Left lobe of liver (tissue), 1 donor: ENCODE data around the gene FAM221A. TPM values are rescaled to one million over a fixed set of nuclear protein-coding genes. Genes with fewer than 3 reads are reported as not detected.

Source experiments
- total RNA-seq: library from RNA; stranded (reverse); gene quantifications from one replicate; pipeline ENCODE4 v1.2.1, GENCODE V29; 2021
- donor health status: DM: no; HTN: yes; CAD: no.

FAM221A gene
- total RNA-seq, 1 donor from 2014 or later: 4.2 TPM

Other genes with a start within 250 kb of the FAM221A start
- 0.78 TPM for gene IGF2BP3, start 209.7 kb upstream of the FAM221A start, total RNA-seq
- 28.4 TPM for gene TRA2A, start 148.2 kb upstream of the FAM221A start, total RNA-seq
- gene CCDC126, start 82.8 kb upstream of the FAM221A start, total RNA-seq: 7.7 TPM
- gene STK31, start 30.0 kb downstream of the FAM221A start, total RNA-seq: 0.20 TPM